Loucy (cell line): ENCODE measurements around the gene NR1I3.

Source experiments
- H2AFZ ChIP-seq: fragments of 200-600 bp; sonication (generic); 2 replicates; pipeline ENCODE4 v1.6.0; 2016; ENCODE audit warnings: antibody characterized with exemption, mild to moderate bottlenecking, low read length, moderate library complexity
- H3F3A ChIP-seq: fragments of 200-600 bp; 2 replicates; pipeline ENCODE4 v1.6.0; 2016; ENCODE audit warnings: antibody characterized with exemption, low read depth, mild to moderate bottlenecking
- H3K27me3 ChIP-seq: fragments of 200-600 bp; sonication (generic); 2 replicates; pipeline ENCODE4 v1.6.1; 2014; ENCODE audit warnings: low read length, mild to moderate bottlenecking; ENCODE audit not compliant: insufficient read depth, poor library complexity, severe bottlenecking
- H3K36me3 ChIP-seq: fragments of 200-600 bp; sonication (generic); 2 replicates; pipeline ENCODE4 v1.6.1; 2016; ENCODE audit warnings: low read length; ENCODE audit not compliant: insufficient read depth
- H3K4me1 ChIP-seq: fragments of 200-600 bp; sonication (generic); 2 replicates; pipeline ENCODE4 v1.5.1; 2014; ENCODE audit warnings: low read length, mild to moderate bottlenecking; ENCODE audit not compliant: insufficient read depth, poor library complexity, severe bottlenecking
- H3K4me2 ChIP-seq: fragments of 200-600 bp; sonication (generic); 2 replicates; pipeline ENCODE4 v1.6.0; 2014; ENCODE audit warnings: antibody characterized with exemption, low read length, low read depth, mild to moderate bottlenecking; ENCODE audit not compliant: poor library complexity, severe bottlenecking
- H3K4me3 ChIP-seq: fragments of 200-600 bp; sonication (generic); 2 replicates; pipeline ENCODE4 v1.5.1; 2014; ENCODE audit warnings: low read length, mild to moderate bottlenecking, mixed read lengths; ENCODE audit not compliant: poor library complexity, severe bottlenecking
- H3K79me2 ChIP-seq: fragments of 200-600 bp; sonication (generic); 2 replicates; pipeline ENCODE4 v1.6.1; 2014; ENCODE audit warnings: low read length; ENCODE audit not compliant: insufficient read depth
- H3K9ac ChIP-seq: fragments of 200-600 bp; sonication (generic); 2 replicates; pipeline ENCODE4 v1.6.0; 2014; ENCODE audit warnings: mild to moderate bottlenecking, low read depth, low read length, moderate library complexity; ENCODE audit not compliant: poor library complexity, severe bottlenecking
- H3K9me2 ChIP-seq: fragments of 200-600 bp; sonication (generic); replicated peaks from 2 replicates; pipeline ENCODE4 v1.6.1; 2016; ENCODE audit warnings: low read depth, low read length, mixed read lengths
- H3K9me3 ChIP-seq: fragments of 200-600 bp; sonication (generic); 2 replicates; pipeline ENCODE4 v1.6.1; 2014; ENCODE audit warnings: mild to moderate bottlenecking, antibody characterized with exemption, low read length, low read depth; ENCODE audit not compliant: insufficient read depth
- H4K20me1 ChIP-seq: fragments of 200-600 bp; sonication (generic); 2 replicates; pipeline ENCODE4 v1.6.0; 2014; ENCODE audit warnings: antibody characterized with exemption, low read length, mild to moderate bottlenecking; ENCODE audit not compliant: insufficient read depth, poor library complexity, severe bottlenecking
- EZH2phosphoT487 ChIP-seq: fragments of 200-600 bp; IDR thresholded peaks from 2 replicates; pipeline ENCODE4 v1.6.1; 2018; ENCODE audit warnings: antibody characterized with exemption, mild to moderate bottlenecking, moderate library complexity, borderline replicate concordance
- TF ChIP-seq, protein P1 (sequence below): fragments of 200-600 bp; sonication (generic); conservative IDR thresholded peaks from 2 replicates; pipeline ENCODE4 v1.5.1; 2014; ENCODE audit warnings: mild to moderate bottlenecking, antibody characterized with exemption, low read length

Gene NR1I3

DNA sequence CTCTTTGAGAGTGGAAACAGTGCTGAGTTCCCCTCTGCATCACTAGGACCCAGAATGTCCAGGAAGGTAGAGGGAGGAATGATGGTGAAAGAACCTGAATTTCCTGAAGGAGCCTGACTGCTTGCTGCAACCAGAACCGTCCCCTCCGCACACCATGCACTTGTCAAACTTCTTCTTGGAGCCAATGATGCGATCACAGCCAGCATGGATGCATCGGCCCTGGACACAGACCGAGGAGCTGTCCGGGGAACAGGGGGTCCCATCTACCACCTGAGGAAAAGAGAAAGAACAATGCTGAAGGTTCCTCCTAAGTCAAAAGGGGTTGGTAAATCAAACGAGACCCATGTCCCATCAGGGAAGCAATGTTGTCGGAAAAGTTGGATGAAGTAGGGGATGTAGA lies 46.0 kb downstream of the NR1I3 start:
- no peak overlapping the region for H3K4me2 ChIP-seq
- no peaks in the 10 kb centered on the region for H3K9me2 ChIP-seq
- 0 out of 2 replicates have a peak overlapping the region, but pooled peaks have one; percentile 36 for H2AFZ ChIP-seq
- H3K36me3 ChIP-seq = no peaks in the 10 kb centered on the region
- peaks cover 1% of the 10 kb centered on the region for H3K4me1 ChIP-seq
- H3K27me3 ChIP-seq = no peaks in the 10 kb centered on the region
- H3K9ac ChIP-seq = peak overlapping the region; percentile 23
- no peak overlapping the region for H3K4me3 ChIP-seq
- H3K9me3 ChIP-seq = no peaks in the 10 kb centered on the region
- no peaks in the 10 kb centered on the region for H4K20me1 ChIP-seq
- H3K79me2 ChIP-seq = no peaks in the 10 kb centered on the region
- TF ChIP-seq, protein P1, sequence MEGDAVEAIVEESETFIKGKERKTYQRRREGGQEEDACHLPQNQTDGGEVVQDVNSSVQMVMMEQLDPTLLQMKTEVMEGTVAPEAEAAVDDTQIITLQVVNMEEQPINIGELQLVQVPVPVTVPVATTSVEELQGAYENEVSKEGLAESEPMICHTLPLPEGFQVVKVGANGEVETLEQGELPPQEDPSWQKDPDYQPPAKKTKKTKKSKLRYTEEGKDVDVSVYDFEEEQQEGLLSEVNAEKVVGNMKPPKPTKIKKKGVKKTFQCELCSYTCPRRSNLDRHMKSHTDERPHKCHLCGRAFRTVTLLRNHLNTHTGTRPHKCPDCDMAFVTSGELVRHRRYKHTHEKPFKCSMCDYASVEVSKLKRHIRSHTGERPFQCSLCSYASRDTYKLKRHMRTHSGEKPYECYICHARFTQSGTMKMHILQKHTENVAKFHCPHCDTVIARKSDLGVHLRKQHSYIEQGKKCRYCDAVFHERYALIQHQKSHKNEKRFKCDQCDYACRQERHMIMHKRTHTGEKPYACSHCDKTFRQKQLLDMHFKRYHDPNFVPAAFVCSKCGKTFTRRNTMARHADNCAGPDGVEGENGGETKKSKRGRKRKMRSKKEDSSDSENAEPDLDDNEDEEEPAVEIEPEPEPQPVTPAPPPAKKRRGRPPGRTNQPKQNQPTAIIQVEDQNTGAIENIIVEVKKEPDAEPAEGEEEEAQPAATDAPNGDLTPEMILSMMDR = no peak
- no peak for TF ChIP-seq EZH2phosphoT487
- no peaks in the 10 kb centered on the region for H3F3A ChIP-seq

DNA sequence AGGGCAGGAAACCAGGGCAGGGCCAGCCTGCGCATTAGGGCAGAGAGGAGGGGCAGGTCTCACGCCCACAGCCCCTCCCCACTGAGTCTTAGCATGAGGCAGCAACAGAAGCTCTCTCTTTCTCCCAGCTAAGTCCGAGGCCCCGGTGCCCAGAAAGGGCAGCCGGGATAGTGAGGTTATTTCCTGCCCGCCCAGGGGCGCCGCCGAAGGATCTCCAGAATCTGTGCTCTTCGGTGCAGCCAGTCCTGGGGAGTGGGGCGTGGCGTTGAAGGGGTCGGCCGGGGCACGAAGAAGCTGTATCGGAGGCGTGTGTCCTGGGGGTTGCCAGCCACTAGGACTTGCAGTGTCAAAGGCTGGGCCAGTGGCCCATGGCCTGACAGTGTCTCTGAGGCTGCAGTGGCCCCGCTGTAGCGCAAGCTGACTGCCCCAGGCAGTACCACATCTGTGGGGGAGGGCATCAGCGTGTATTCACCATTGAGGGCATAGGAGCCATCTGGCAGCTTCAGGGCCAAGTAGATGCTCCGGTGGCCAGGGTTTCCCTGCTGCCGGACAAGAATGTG lies 47.0 kb downstream of the NR1I3 start:
- Histone ChIP-seq H3F3A (no peaks in the 10 kb centered on the region), H2AFZ (no peak overlapping the region), H3K9me2 (no peaks in the 10 kb centered on the region), H3K36me3 (no peaks in the 10 kb centered on the region), H3K4me2 (no peak overlapping the region), H3K4me1 (peaks cover 11% of the 10 kb centered on the region), H3K9ac (no peak overlapping the region), H3K79me2 (no peaks in the 10 kb centered on the region), H3K4me3 (no peak overlapping the region), H3K9me3 (no peaks in the 10 kb centered on the region), H4K20me1 (no peaks in the 10 kb centered on the region), H3K27me3 (no peaks in the 10 kb centered on the region)
- no peak for TF ChIP-seq EZH2phosphoT487
- TF ChIP-seq, protein P1 = no peak

DNA sequence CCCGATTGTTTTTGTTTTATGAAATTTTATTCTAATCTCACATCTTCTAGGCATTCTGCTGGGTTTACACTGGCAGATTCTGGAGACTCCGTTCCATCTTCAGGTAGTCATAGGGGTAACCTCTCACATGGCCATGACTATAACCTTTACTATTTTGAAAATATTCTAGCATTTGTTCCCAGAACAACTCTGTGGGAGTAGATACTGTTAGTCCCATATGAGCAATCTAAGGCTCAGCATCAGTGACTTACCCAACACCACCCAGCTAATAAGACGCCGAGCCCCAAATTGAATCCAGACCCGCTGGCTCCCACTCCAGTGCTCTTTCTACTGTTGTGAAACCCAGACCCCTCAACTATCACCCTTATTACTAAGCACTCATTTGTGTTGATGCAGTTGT lies 49.0 kb downstream of the NR1I3 start:
- no peak overlapping the region for H3K4me3 ChIP-seq
- no peak overlapping the region for H2AFZ ChIP-seq
- H3K27me3 ChIP-seq = no peaks in the 10 kb centered on the region
- H4K20me1 ChIP-seq = no peaks in the 10 kb centered on the region
- no peaks in the 10 kb centered on the region for H3K9me3 ChIP-seq
- no peaks in the 10 kb centered on the region for H3K36me3 ChIP-seq
- H3K4me1 ChIP-seq = peaks cover 23% of the 10 kb centered on the region
- no peak overlapping the region for H3K4me2 ChIP-seq
- no peaks in the 10 kb centered on the region for H3K9me2 ChIP-seq
- no peak overlapping the region for H3K9ac ChIP-seq
- TF ChIP-seq, protein P1 = no peak
- no peak for TF ChIP-seq EZH2phosphoT487
- H3K79me2 ChIP-seq = no peaks in the 10 kb centered on the region
- 0 out of 2 replicates have a peak, but pooled peaks cover 5% of the 10 kb centered on the region for H3F3A ChIP-seq
